HepG2 (cell line): ENCODE data around the gene BCL2. TPM values are rescaled to one million over a fixed set of nuclear protein-coding genes. Genes with fewer than 3 reads are reported as not detected.

ENCODE experiments used
- ATAC-seq: fragments of 200-7000 bp; cut with Tn5 transposase; 3 replicates; pipeline ENCODE4 v1.9.1; 2020; ENCODE audit warnings: mild to moderate bottlenecking, moderate library complexity
- BruUV-seq: library from RNA; stranded (reverse); fragments of 400-500 nt; replicated peaks from 2 replicates; lab custom pipeline; 2021; lab: Mats Ljungman, UMichigan
- CTCF ChIA-PET: fragments of 300-600 bp; formaldehyde crosslinking; extraction: SDS; loops from one replicate; lab custom pipeline; 2021; ENCODE audit warnings: low total read pairs, inconsistent platforms, low intra/inter-chr PET ratio; lab: Yijun Ruan, JAX
- POLR2A ChIA-PET: fragments of 350-600 bp; sonication (Branson Sonifier 250); formaldehyde crosslinking; loops from one replicate; lab custom pipeline; 2020; ENCODE audit warnings: antibody characterized with exemption, inconsistent platforms; lab: Yijun Ruan, JAX
- DNase-seq: peaks from one replicate; pipeline ENCODE4 v3.0.0-alpha.2; 2015; ENCODE audit warnings: low spot score
- FAIRE-seq: peaks from 3 replicates; lab custom pipeline; 2011; peaks lifted over from hg19 to GRCh38; lab: Jason Lieb, UNC
- H2AFZ ChIP-seq: one replicate; pipeline ENCODE4 v1.6.1; 2011; ENCODE audit warnings: low read length, inconsistent platforms
- H3K27ac ChIP-seq: fragments of 300-600 bp; 3 replicates; pipeline ENCODE4 v1.8.0; 2011; ENCODE audit warnings: mixed run types, mild to moderate bottlenecking, mixed read lengths, low read length, inconsistent platforms; ENCODE audit not compliant: insufficient read depth; ENCODE audit errors: extremely low read length
- H3K27me3 ChIP-seq, 2 experiments: fragments of 200-600 bp in 1 of 2; 2 replicates in 1 of 2; 3 replicates in 1 of 2; pipeline versions ENCODE4 v1.6.0 to v1.8.0; 2011; ENCODE audit warnings: low read length in 2 of 2, mild to moderate bottlenecking in 2 of 2, moderate library complexity in 2 of 2, inconsistent platforms in 1 of 2; ENCODE audit not compliant: insufficient read depth in 2 of 2, control insufficient read depth in 1 of 2
- H3K36me3 ChIP-seq, 2 experiments: fragments of 200-600 bp in 1 of 2; replicated peaks in 1 of 2; 2 replicates in 1 of 2; 3 replicates in 1 of 2; pipeline versions ENCODE4 v1.5.1 to v1.8.0; 2011; ENCODE audit warnings: low read length in 2 of 2, inconsistent platforms in 1 of 2; ENCODE audit not compliant: insufficient read depth in 2 of 2, control insufficient read depth in 1 of 2
- H3K4me1 ChIP-seq: 2 replicates; pipeline ENCODE4 v1.5.1; 2012; ENCODE audit warnings: low read length, inconsistent platforms; ENCODE audit not compliant: insufficient read depth
- H3K4me2 ChIP-seq: 2 replicates; pipeline ENCODE4 v1.6.0; 2011; ENCODE audit warnings: low read depth, low read length, inconsistent platforms
- H3K4me3 ChIP-seq, 3 experiments: fragments of 200-600 bp in 1 of 3; sonication (generic), shearing (Covaris generic) in 1 of 3; replicated peaks in 1 of 3; 2 replicates each; pipeline ENCODE4 v1.5.1; 2011 to 2016; ENCODE audit warnings: low read length in 3 of 3, inconsistent platforms in 2 of 3, low read depth in 2 of 3, mild to moderate bottlenecking in 2 of 3, control low read depth in 1 of 3, mixed read lengths in 1 of 3; ENCODE audit not compliant: insufficient read depth in 1 of 3
- H3K79me2 ChIP-seq: one replicate; pipeline ENCODE4 v1.6.1; 2011; ENCODE audit warnings: low read length, inconsistent platforms; ENCODE audit not compliant: insufficient read depth
- H3K9ac ChIP-seq: 2 replicates; pipeline ENCODE4 v1.6.0; 2011; ENCODE audit warnings: mild to moderate bottlenecking, low read depth, low read length, inconsistent platforms; ENCODE audit not compliant: insufficient read depth
- H3K9me3 ChIP-seq: 2 replicates; pipeline ENCODE4 v1.5.1; 2012; ENCODE audit warnings: mild to moderate bottlenecking, low read length
- H4K20me1 ChIP-seq: 2 replicates; pipeline ENCODE4 v1.6.0; 2011; ENCODE audit warnings: inconsistent platforms, mild to moderate bottlenecking, low read length, moderate library complexity; ENCODE audit not compliant: insufficient read depth
- PLSCR1 ChIP-seq: sonication (generic); formaldehyde crosslinking; IDR thresholded peaks from 2 replicates; pipeline ENCODE4 v1.5.0; 2020; ENCODE audit warnings: missing genetic modification reagents, mild to moderate bottlenecking, borderline replicate concordance
- REST ChIP-seq, 2 experiments: IDR thresholded peaks; 2 replicates each; pipeline ENCODE4 v1.6.1; 2011 to 2012; ENCODE audit warnings: low read length in 2 of 2, borderline replicate concordance in 1 of 2, low read depth in 1 of 2, mild to moderate bottlenecking in 1 of 2, moderate library complexity in 1 of 2
- RXRA ChIP-seq: sonication (generic); formaldehyde crosslinking; IDR thresholded peaks from 2 replicates; pipeline ENCODE4 v1.5.1; 2020; ENCODE audit warnings: missing genetic modification reagents
- TFDP1 ChIP-seq: IDR thresholded peaks from 2 replicates; pipeline ENCODE4 v1.6.1; 2016; ENCODE audit warnings: missing compliant biosample characterization, missing genetic modification reagents, borderline replicate concordance
- U2AF1 ChIP-seq: fragments of 200-400 bp; formaldehyde crosslinking; optimal IDR thresholded peaks from 2 replicates; pipeline ENCODE3; 2017; ENCODE audit warnings: mild to moderate bottlenecking, low read depth, low read length
- ZNF263 ChIP-seq: sonication (generic); formaldehyde crosslinking; IDR thresholded peaks from 2 replicates; pipeline ENCODE4 v1.4.0; 2020; ENCODE audit warnings: missing genetic modification reagents
- WGBS: methylation state at CpG from one replicate; pipeline ENCODE4 v1.1.6; 2017; ENCODE audit warnings: low lambda C conversion rate; 5-methylcytosine and 5-hydroxymethylcytosine counted together
- in situ Hi-C: cut with HindIII; loops from 2 replicates; pipeline ENCODE4 v1.10.0; 2017; ENCODE audit warnings: low pct_unique_long_range_greater_than_20kb; ENCODE audit not compliant: extremely low pct_ligation_motif_present
- intact Hi-C: fragments of 100-400 bp; cut with micrococcal nuclease; formaldehyde crosslinking; loops from one replicate; pipeline ENCODE4 v1.10.0; 2022; ENCODE audit not compliant: unreplicated experiment
- polyA plus RNA-seq, 8 experiments: library from polyadenylated mRNA; depleted of rRNA in 3 of 8; stranded (reverse) in 7 of 8; unstranded in 1 of 8; fragments of >200 nt; fragmentation: Illumina TruSeq in 4 of 8; extraction: Trizol in 4 of 8; gene quantifications; 2 replicates each; pipeline versions ENCODE4 v1.2.1 to v1.2.3, GENCODE V29; 2011 to 2016; ENCODE audit warnings: low read depth in 4 of 8, missing spikeins in 1 of 8, mixed read lengths in 1 of 8; ENCODE audit not compliant: insufficient read depth in 1 of 8
- total RNA-seq, 5 experiments: library from RNA; depleted of rRNA; stranded (reverse); fragments of >200 nt; fragmentation: Illumina TruSeq; extraction: Trizol; gene quantifications; 2 replicates each; pipeline ENCODE4 v1.2.3, GENCODE V29; 2016; ENCODE audit warnings: low read depth in 1 of 5

Gene BCL2
- total and polyA plus RNA-seq, 2 of the 13 experiments (the other 11 are each of a cell fraction or from before 2014, with no cell fraction given) = 0.07 to 0.53 TPM

GRCh38 chr18:63168287-63168686, 151.3 kb downstream of the BCL2 start:
- FAIRE-seq = no peak

GRCh38 chr18:63166142-63166541, 153.4 kb downstream of the BCL2 start:
- POLR2A ChIA-PET = no interaction called here
- in situ Hi-C loops = no loop called here
- CTCF ChIA-PET = no interaction called here
- Histone ChIP-seq H3K9ac (no peak overlapping the region), H3K36me3 (no peaks in the 10 kb centered on the region), H3K27ac (no peak overlapping the region), H3K4me2 (no peak overlapping the region), H3K9me3 (no peaks in the 10 kb centered on the region), H4K20me1 (no peaks in the 10 kb centered on the region), H2AFZ (no peak overlapping the region), H3K79me2 (no peaks in the 10 kb centered on the region), H3K4me1 (no peaks in the 10 kb centered on the region), H3K27me3 (peaks cover 1 to 3% of the 10 kb centered on the region in 2 experiments; a peak in 2 of 5 replicates), H3K4me3 (no peak overlapping the region)
- FAIRE-seq = no peak
- no TSS peak for BruUV-seq
- no peak for DNase-seq
- 15% methylated on average over 10 of the region's 12 CpGs for WGBS
- no peak for TF ChIP-seq ZNF263
- TF ChIP-seq REST (IDR thresholded peaks at IDR 0.05; ENCODE audit: borderline replicate concordance in 1 of 2, low read depth in 1 of 2, low read length in 2 of 2) = peak in 1 of 2 experiments; percentile 6; a peak in 2 of 4 replicates
- intact Hi-C loops = no loop called here
- no peak for ATAC-seq

More at GRCh38 chr18:63168287-63168686, 151.3 kb downstream of the BCL2 start:
- ChIA-PET CTCF (no interaction called here), POLR2A (no interaction called here)
- Histone ChIP-seq H3K27me3 (peaks cover 0 to 3% of the 10 kb centered on the region in 2 experiments; a peak in 2 of 5 replicates), H3K9me3 (no peaks in the 10 kb centered on the region), H3K4me1 (no peaks in the 10 kb centered on the region), H2AFZ (no peak overlapping the region), H3K79me2 (no peaks in the 10 kb centered on the region), H3K27ac (no peak overlapping the region), H3K9ac (no peak overlapping the region), H3K36me3 (no peaks in the 10 kb centered on the region), H3K4me3 (no peak overlapping the region), H3K4me2 (no peak overlapping the region), H4K20me1 (no peaks in the 10 kb centered on the region)
- DNase-seq = no peak
- no TSS peak for BruUV-seq
- in situ Hi-C loops = no loop called here
- TF ChIP-seq TFDP1 (CRISPR knock-in tag) (no peak), PLSCR1 (CRISPR knock-in tag) (no peak), U2AF1 (no peak), RXRA (CRISPR knock-in tag) (no peak)
- WGBS = no CpG with 5 or more reads among the region's 5 CpGs
- no peak for ATAC-seq
- intact Hi-C loops = no loop called here
